DMS153 treated with DMSO at 0.1 percent for 48 hours (cell line): ENCODE measurements around the gene MTARC2.

Experiments
- DNase-seq: peaks from one replicate; lab custom pipeline; 2025; ENCODE audit not compliant: unreplicated experiment; lab: John Stamatoyannopoulos, UW

The MTARC2 gene

GRCh38 chr1:220797044-220797443 lies 48.9 kb downstream of the MTARC2 start:
- DNase-seq, result no peak

GRCh38 chr1:220797553-220797952 lies 49.4 kb downstream of the MTARC2 start:
- DNase-seq, result no peak

- no peak for DNase-seq
These were observed 50.2 kb downstream of the MTARC2 start for GRCh38 chr1:220798338-220798737.

GRCh38 chr1:220800262-220800661 lies 52.1 kb downstream of the MTARC2 start:
- no peak for DNase-seq

- peak; percentile 38 for DNase-seq
These were observed 55.5 kb downstream of the MTARC2 start for GRCh38 chr1:220803401-220804201.

GRCh38 chr1:220804202-220804586 lies 56.1 kb downstream of the MTARC2 start:
- DNase-seq, result no peak

- no peak for DNase-seq
These were observed 58.3 kb downstream of the MTARC2 start for GRCh38 chr1:220806408-220806807.

- no peak for DNase-seq
These were observed 59.6 kb downstream of the MTARC2 start for GRCh38 chr1:220807726-220808125.

GRCh38 chr1:220808345-220809186 lies 60.4 kb downstream of the MTARC2 start:
- DNase-seq, result no peak

GRCh38 chr1:220809187-220809550 lies 61.0 kb downstream of the MTARC2 start:
- no peak for DNase-seq

- DNase-seq, result no peak
These were observed 61.6 kb downstream of the MTARC2 start for GRCh38 chr1:220809704-220810103.

- DNase-seq, result no peak
These were observed 62.1 kb downstream of the MTARC2 start for GRCh38 chr1:220810179-220810653.

GRCh38 chr1:220810963-220811362 lies 62.8 kb downstream of the MTARC2 start:
- DNase-seq, result no peak

- no peak for DNase-seq
These were observed 63.6 kb downstream of the MTARC2 start for GRCh38 chr1:220811695-220812094.

- no peak for DNase-seq
These were observed 64.2 kb downstream of the MTARC2 start for GRCh38 chr1:220812308-220812707.

GRCh38 chr1:220813013-220813412 lies 64.9 kb downstream of the MTARC2 start:
- no peak for DNase-seq

GRCh38 chr1:220815409-220815808 lies 67.3 kb downstream of the MTARC2 start:
- no peak for DNase-seq

GRCh38 chr1:220817907-220818306 lies 69.8 kb downstream of the MTARC2 start:
- DNase-seq, result no peak

- DNase-seq, result no peak
These were observed 70.5 kb downstream of the MTARC2 start for GRCh38 chr1:220818421-220819173.

GRCh38 chr1:220819467-220820026 lies 71.4 kb downstream of the MTARC2 start:
- no peak for DNase-seq
